Activated CD4-positive, alpha-beta T cell treated with anti-CD3 and anti-CD28 coated beads, Interleukin-2, amount 10 ng/mL, durations not matched to agents 7 days and 5 days (primary cell): ENCODE measurements around the gene TSPOAP1. TPM values are rescaled to one million over a fixed set of nuclear protein-coding genes. Genes with fewer than 3 reads are reported as not detected.

Experiments used
- CTCF ChIA-PET: fragments of 350-600 bp; sonication (Branson Sonifier 250); formaldehyde crosslinking; loops from one replicate; lab custom pipeline; 2021; ENCODE audit warnings: antibody characterized with exemption; lab: Charles Lee
- POLR2A ChIA-PET: fragments of 350-600 bp; sonication (Branson Sonifier 250); formaldehyde crosslinking; loops from one replicate; lab custom pipeline; 2021; ENCODE audit warnings: antibody characterized with exemption; lab: Charles Lee
- DNase-seq: peaks from one replicate; pipeline ENCODE4 v3.0.0-alpha.2; 2020
- H3K27ac Mint-ChIP-seq: one replicate; pipeline ENCODE4 v1.8.0; 2021; ENCODE audit warnings: mild to moderate bottlenecking, moderate library complexity, mixed read lengths
- H3K27me3 Mint-ChIP-seq: one replicate; pipeline ENCODE4 v1.8.0; 2021; ENCODE audit warnings: mixed read lengths
- H3K36me3 Mint-ChIP-seq: one replicate; pipeline ENCODE4 v1.8.0; 2021; ENCODE audit warnings: low read depth, mixed read lengths
- H3K4me1 Mint-ChIP-seq: one replicate; pipeline ENCODE4 v1.8.0; 2021; ENCODE audit warnings: mixed read lengths
- H3K4me3 Mint-ChIP-seq: one replicate; pipeline ENCODE4 v1.8.0; 2021; ENCODE audit warnings: mild to moderate bottlenecking, moderate library complexity, mixed read lengths
- H3K9me3 Mint-ChIP-seq: one replicate; pipeline ENCODE4 v1.8.0; 2021; ENCODE audit warnings: mixed read lengths
- total RNA-seq, 2 experiments: library from RNA; stranded (reverse); gene quantifications; one replicate each; pipeline ENCODE4 v1.2.3, GENCODE V29; 2021

The TSPOAP1 gene
- total RNA-seq, 2 experiments from 2014 or later: 44.1 to 57.5 TPM

- Mint-ChIP-seq H3K36me3 (peaks cover 4% of the 10 kb centered on the region), H3K9me3 (no peaks in the 10 kb centered on the region), H3K27ac (peak overlapping the region; percentile 42), H3K27me3 (no peaks in the 10 kb centered on the region), H3K4me3 (no peak overlapping the region), H3K4me1 (no peaks in the 10 kb centered on the region)
- ChIA-PET CTCF (interaction anchor here (1.2 kb wide), 1 partner anchor 44 kb away, joined by 3 read pairs; no protein-coding TSS in a partner anchor), POLR2A (no interaction called here)
- DNase-seq: no peak
These were observed 18.7 kb downstream of the TSPOAP1 start for GRCh38 chr17:58309918-58310259.

- ChIA-PET POLR2A (no interaction called here), CTCF (interaction anchor here (1.2 to 2.0 kb wide), 5 partner anchors 8 to 108 kb away, joined by 3 to 8 read pairs (median 5); partner anchors contain the start of gene RNF43)
- Mint-ChIP-seq H3K4me1 (no peaks in the 10 kb centered on the region), H3K9me3 (no peaks in the 10 kb centered on the region), H3K36me3 (peaks cover 4% of the 10 kb centered on the region), H3K27me3 (no peaks in the 10 kb centered on the region), H3K4me3 (no peak overlapping the region), H3K27ac (no peak overlapping the region)
- no peak for DNase-seq
These were observed 19.3 kb downstream of the TSPOAP1 start for GRCh38 chr17:58308985-58309917.

- CTCF ChIA-PET: interaction anchor here (1.1 to 2.0 kb wide), 6 partner anchors 9 to 109 kb away, joined by 3 to 8 read pairs (median 5); partner anchors contain the start of gene RNF43
- no peaks in the 10 kb centered on the region for H3K36me3 Mint-ChIP-seq
- H3K4me1 Mint-ChIP-seq: no peaks in the 10 kb centered on the region
- no peak overlapping the region for H3K27ac Mint-ChIP-seq
- H3K9me3 Mint-ChIP-seq: no peaks in the 10 kb centered on the region
- H3K4me3 Mint-ChIP-seq: no peak overlapping the region
- POLR2A ChIA-PET: interaction anchor here (0.6 kb wide), 1 partner anchor 9 kb away, joined by 3 read pairs; no protein-coding TSS in a partner anchor
- H3K27me3 Mint-ChIP-seq: no peaks in the 10 kb centered on the region
- no peak for DNase-seq
These were observed 20.2 kb downstream of the TSPOAP1 start for GRCh38 chr17:58308173-58308984.

- DNase-seq: no peak
- Mint-ChIP-seq H3K4me3 (no peak overlapping the region), H3K27ac (no peak overlapping the region), H3K36me3 (no peaks in the 10 kb centered on the region), H3K9me3 (no peaks in the 10 kb centered on the region), H3K4me1 (no peaks in the 10 kb centered on the region), H3K27me3 (no peaks in the 10 kb centered on the region)
- POLR2A ChIA-PET: no interaction called here
- CTCF ChIA-PET: interaction anchor here (1.1 to 2.0 kb wide), 5 partner anchors 9 to 110 kb away, joined by 3 to 8 read pairs (median 5); partner anchors contain the start of gene RNF43
These were observed 21.0 kb downstream of the TSPOAP1 start for GRCh38 chr17:58307468-58308172.

GRCh38 chr17:58306131-58306951 lies 22.3 kb downstream of the TSPOAP1 start:
- ChIA-PET POLR2A (no interaction called here), CTCF (interaction anchor here (4.2 kb wide), 1 partner anchor 10 kb away, joined by 36 read pairs; no protein-coding TSS in a partner anchor)
- DNase-seq: no peak
- Mint-ChIP-seq H3K9me3 (no peaks in the 10 kb centered on the region), H3K27ac (no peak overlapping the region), H3K27me3 (no peaks in the 10 kb centered on the region), H3K36me3 (no peaks in the 10 kb centered on the region), H3K4me3 (no peak overlapping the region), H3K4me1 (no peaks in the 10 kb centered on the region)

GRCh38 chr17:58305626-58306025 lies 23.0 kb downstream of the TSPOAP1 start:
- H3K27ac Mint-ChIP-seq: no peak overlapping the region
- H3K36me3 Mint-ChIP-seq: no peaks in the 10 kb centered on the region
- no peaks in the 10 kb centered on the region for H3K9me3 Mint-ChIP-seq
- CTCF ChIA-PET: interaction anchor here (1.0 to 4.2 kb wide), 4 partner anchors 11 to 146 kb away, joined by 3 to 36 read pairs (median 6); partner anchors contain the start of genes RNF43 and SUPT4H1
- H3K27me3 Mint-ChIP-seq: no peaks in the 10 kb centered on the region
- no peak for DNase-seq
- no peaks in the 10 kb centered on the region for H3K4me1 Mint-ChIP-seq
- POLR2A ChIA-PET: no interaction called here
- no peak overlapping the region for H3K4me3 Mint-ChIP-seq

- no peaks in the 10 kb centered on the region for H3K9me3 Mint-ChIP-seq
- ChIA-PET CTCF (interaction anchor here (0.7 to 4.2 kb wide), 12 partner anchors 8 to 147 kb away, joined by 3 to 36 read pairs (median 5); partner anchors contain the start of genes RNF43 and SUPT4H1), POLR2A (no interaction called here)
- H3K4me3 Mint-ChIP-seq: no peak overlapping the region
- no peaks in the 10 kb centered on the region for H3K4me1 Mint-ChIP-seq
- peaks cover 2% of the 10 kb centered on the region for H3K27me3 Mint-ChIP-seq
- no peak overlapping the region for H3K27ac Mint-ChIP-seq
- H3K36me3 Mint-ChIP-seq: no peaks in the 10 kb centered on the region
- DNase-seq: no peak
These were observed 23.7 kb downstream of the TSPOAP1 start for GRCh38 chr17:58304750-58305486.

GRCh38 chr17:58303971-58304749 lies 24.4 kb downstream of the TSPOAP1 start:
- POLR2A ChIA-PET: no interaction called here
- CTCF ChIA-PET: interaction anchor here (0.7 to 4.2 kb wide), 16 partner anchors 8 to 135 kb away, joined by 3 to 36 read pairs (median 3); partner anchors contain the start of genes RNF43 and SUPT4H1
- DNase-seq: peak; percentile 65
- Mint-ChIP-seq H3K4me1 (no peaks in the 10 kb centered on the region), H3K27ac (no peak overlapping the region), H3K27me3 (peaks cover 6% of the 10 kb centered on the region), H3K9me3 (no peaks in the 10 kb centered on the region), H3K36me3 (no peaks in the 10 kb centered on the region), H3K4me3 (no peak overlapping the region)

GRCh38 chr17:58302919-58303585 lies 25.5 kb downstream of the TSPOAP1 start:
- ChIA-PET CTCF (interaction anchor here (0.6 to 4.2 kb wide), 5 partner anchors 10 to 55 kb away, joined by 3 to 36 read pairs (median 4); no protein-coding TSS in a partner anchor), POLR2A (no interaction called here)
- Mint-ChIP-seq H3K4me1 (no peaks in the 10 kb centered on the region), H3K9me3 (no peaks in the 10 kb centered on the region), H3K27ac (no peak overlapping the region), H3K36me3 (no peaks in the 10 kb centered on the region), H3K4me3 (no peak overlapping the region), H3K27me3 (peaks cover 11% of the 10 kb centered on the region)
- DNase-seq: no peak
